ENCODE measurements around the gene C10orf143. TPM values are rescaled to one million over a fixed set of nuclear protein-coding genes. Genes with fewer than 3 reads are reported as not detected.

The C10orf143 gene
- total RNA-seq, 1 donor, result 2.5 TPM

DNA sequence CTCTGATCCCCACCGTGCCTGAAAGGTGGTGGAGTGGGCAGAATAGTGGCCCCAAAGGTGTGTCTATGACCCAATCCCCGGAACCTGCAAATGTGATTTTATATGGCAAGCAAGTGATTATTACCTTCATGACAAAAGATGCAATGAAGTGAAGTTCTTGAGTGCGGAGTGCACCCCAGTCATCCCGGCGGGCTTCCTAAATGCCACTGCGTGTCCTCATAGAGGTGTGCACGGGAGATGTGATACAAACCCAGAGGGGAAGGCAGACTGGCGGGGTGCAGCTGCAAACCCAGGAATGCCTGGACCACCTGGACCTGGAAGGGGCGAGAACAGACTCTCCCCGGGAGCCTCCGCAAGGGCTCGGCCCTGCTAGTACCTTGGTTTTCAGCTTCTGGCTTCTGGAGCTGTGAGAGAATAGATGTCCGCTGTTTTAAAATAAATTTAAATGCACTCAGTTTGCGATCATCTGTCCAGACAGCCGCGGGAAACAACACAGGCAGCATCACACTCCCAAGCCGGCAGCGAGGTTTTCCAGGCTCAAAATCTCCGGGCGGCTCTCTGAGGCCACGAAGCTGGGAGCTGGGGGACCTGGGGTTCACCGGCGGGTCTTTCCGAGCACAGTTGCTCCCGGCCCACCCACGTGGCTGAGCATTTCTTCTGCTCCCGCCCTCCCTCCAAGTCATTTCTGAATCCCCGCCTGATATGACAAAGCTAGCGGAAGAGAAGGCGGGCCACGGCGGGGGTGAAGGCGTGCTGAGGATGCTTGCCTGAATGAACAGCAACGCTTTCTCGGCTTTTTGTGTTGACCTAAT, 96.2 kb downstream of the C10orf143 start:
- peaks cover 2% of the 10 kb centered on the region for H3K4me1 ChIP-seq (ENCODE audit: insufficient read depth, low read length)
- no peaks in the 10 kb centered on the region for H3K36me3 ChIP-seq (ENCODE audit: insufficient read depth, low read length)
- no peak overlapping the region for H3K27ac ChIP-seq (ENCODE audit: low read depth, low read length)
- H3K4me3 ChIP-seq (ENCODE audit: insufficient read depth, low read length), result no peak overlapping the region
- no peaks in the 10 kb centered on the region for H4K20me1 ChIP-seq (ENCODE audit: insufficient read depth, low read length)
- DNase-seq (ENCODE audit: insufficient read length, low spot score, missing footprints), result peak; percentile 80
- no peaks in the 10 kb centered on the region for H3K79me2 ChIP-seq (ENCODE audit: insufficient read depth, low read length)
- no peak overlapping the region for H3K4me2 ChIP-seq (ENCODE audit: insufficient read depth, low read length)
- no peaks in the 10 kb centered on the region for H3K9me3 ChIP-seq (ENCODE audit: low read depth, low read length)
- TF ChIP-seq, protein P1, sequence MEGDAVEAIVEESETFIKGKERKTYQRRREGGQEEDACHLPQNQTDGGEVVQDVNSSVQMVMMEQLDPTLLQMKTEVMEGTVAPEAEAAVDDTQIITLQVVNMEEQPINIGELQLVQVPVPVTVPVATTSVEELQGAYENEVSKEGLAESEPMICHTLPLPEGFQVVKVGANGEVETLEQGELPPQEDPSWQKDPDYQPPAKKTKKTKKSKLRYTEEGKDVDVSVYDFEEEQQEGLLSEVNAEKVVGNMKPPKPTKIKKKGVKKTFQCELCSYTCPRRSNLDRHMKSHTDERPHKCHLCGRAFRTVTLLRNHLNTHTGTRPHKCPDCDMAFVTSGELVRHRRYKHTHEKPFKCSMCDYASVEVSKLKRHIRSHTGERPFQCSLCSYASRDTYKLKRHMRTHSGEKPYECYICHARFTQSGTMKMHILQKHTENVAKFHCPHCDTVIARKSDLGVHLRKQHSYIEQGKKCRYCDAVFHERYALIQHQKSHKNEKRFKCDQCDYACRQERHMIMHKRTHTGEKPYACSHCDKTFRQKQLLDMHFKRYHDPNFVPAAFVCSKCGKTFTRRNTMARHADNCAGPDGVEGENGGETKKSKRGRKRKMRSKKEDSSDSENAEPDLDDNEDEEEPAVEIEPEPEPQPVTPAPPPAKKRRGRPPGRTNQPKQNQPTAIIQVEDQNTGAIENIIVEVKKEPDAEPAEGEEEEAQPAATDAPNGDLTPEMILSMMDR (IDR thresholded peaks at IDR 0.05; ENCODE audit: extremely low read depth, low read depth, low read length), result no peak
- H2AFZ ChIP-seq (ENCODE audit: low read length), result no peak overlapping the region
- H3K27me3 ChIP-seq (ENCODE audit: insufficient read depth, low read length), result no peaks in the 10 kb centered on the region

Other genes with a start within 250 kb of the C10orf143 start
- gene EBF3, start 146.6 kb downstream of the C10orf143 start, total RNA-seq, result 31.8 and 35.4 TPM in 2 replicates
- gene GLRX3, start 25.6 kb upstream of the C10orf143 start, total RNA-seq, result 70.1 and 74.9 TPM in 2 replicates